AML-193 (cell line): ENCODE measurements around the gene SMIM5.
"Not testable (repeated sequence)": the region's sequence is repeated elsewhere in the genome, so short reads cannot be mapped to it uniquely, and the experiment has no call there.

Source experiments
- DNase-seq, 2 experiments: peaks; one replicate each; lab custom pipeline; 2025; lab: John Stamatoyannopoulos, UW

SMIM5 gene

GRCh38 chr17:75632863-75633485, at the start of gene SMIM5:
SMIM5 (plus strand) TSS chr17:75633434; CDS start chr17:75640202, 6,768 bp downstream.
- peak; percentile 81 to 84 for DNase-seq

GRCh38 chr17:75584849-75585175, 48.4 kb upstream of the SMIM5 start:
- DNase-seq = no peak

- DNase-seq = peak; percentile 52 to 68
Observed at GRCh38 chr17:75587675-75588595, 45.3 kb upstream of the SMIM5 start, which contains the start of gene MYO15B. MYO15B (plus strand) TSS chr17:75587800; CDS start chr17:75588058, 258 bp downstream.

GRCh38 chr17:75588596-75589011, 44.6 kb upstream of the SMIM5 start:
- no peak for DNase-seq

GRCh38 chr17:75589012-75589918, 44.0 kb upstream of the SMIM5 start:
- DNase-seq = peak; percentile 97 to 98

GRCh38 chr17:75589919-75590303, 43.3 kb upstream of the SMIM5 start:
- no peak for DNase-seq

GRCh38 chr17:75590314-75590761, 42.9 kb upstream of the SMIM5 start:
- no peak for DNase-seq

GRCh38 chr17:75590849-75591721, 42.1 kb upstream of the SMIM5 start:
- DNase-seq = no peak

GRCh38 chr17:75591722-75592302, 41.4 kb upstream of the SMIM5 start:
- DNase-seq = no peak

- DNase-seq = no peak
Observed at GRCh38 chr17:75592348-75593020, 40.8 kb upstream of the SMIM5 start.

- DNase-seq = not testable (repeated sequence)
Observed at GRCh38 chr17:75593430-75593829, 39.8 kb upstream of the SMIM5 start.

GRCh38 chr17:75594499-75595283, 38.5 kb upstream of the SMIM5 start:
- DNase-seq = no peak

- DNase-seq = no peak
Observed at GRCh38 chr17:75595284-75595919, 37.8 kb upstream of the SMIM5 start.

- no peak for DNase-seq
Observed at GRCh38 chr17:75595920-75596313, 37.3 kb upstream of the SMIM5 start.

GRCh38 chr17:75596320-75597087, 36.7 kb upstream of the SMIM5 start:
- DNase-seq = no peak

- peak; percentile 53 to 56 for DNase-seq
Observed at GRCh38 chr17:75601057-75601987, 31.9 kb upstream of the SMIM5 start.

- no peak for DNase-seq
Observed at GRCh38 chr17:75602644-75603043, 30.6 kb upstream of the SMIM5 start.
